Ramos (cell line): ENCODE results near the gene NEURL1.

Experiments
- in situ Hi-C: fragments of 300-500 bp; cut with MboI; formaldehyde crosslinking; loops from one replicate; pipeline ENCODE4 v1.14.3; 2022; ENCODE audit warnings: low sequenced_read_pairs; ENCODE audit not compliant: unreplicated experiment

The NEURL1 gene

DNA sequence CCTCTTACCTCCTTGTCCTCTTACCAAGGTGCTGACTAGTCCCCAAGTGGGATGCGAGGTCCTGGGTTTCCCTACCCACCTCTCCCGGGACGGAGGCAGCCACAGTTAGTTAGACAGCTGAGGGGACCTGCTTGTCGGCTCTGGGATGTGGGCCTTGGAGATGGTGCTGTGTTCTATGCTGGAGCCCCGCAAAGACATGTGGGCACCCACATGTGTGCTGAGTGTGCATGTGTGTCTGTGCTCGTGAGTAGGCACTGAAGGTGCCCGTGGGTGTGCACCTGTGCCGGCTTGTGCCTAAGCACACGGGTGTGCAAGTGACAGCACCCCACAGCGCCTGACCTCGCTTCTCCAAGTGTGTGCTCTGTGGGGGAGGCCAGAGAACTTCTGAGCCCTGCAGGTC is 62.2 kb downstream of the NEURL1 start:
- in situ Hi-C loops = no loop called here

DNA sequence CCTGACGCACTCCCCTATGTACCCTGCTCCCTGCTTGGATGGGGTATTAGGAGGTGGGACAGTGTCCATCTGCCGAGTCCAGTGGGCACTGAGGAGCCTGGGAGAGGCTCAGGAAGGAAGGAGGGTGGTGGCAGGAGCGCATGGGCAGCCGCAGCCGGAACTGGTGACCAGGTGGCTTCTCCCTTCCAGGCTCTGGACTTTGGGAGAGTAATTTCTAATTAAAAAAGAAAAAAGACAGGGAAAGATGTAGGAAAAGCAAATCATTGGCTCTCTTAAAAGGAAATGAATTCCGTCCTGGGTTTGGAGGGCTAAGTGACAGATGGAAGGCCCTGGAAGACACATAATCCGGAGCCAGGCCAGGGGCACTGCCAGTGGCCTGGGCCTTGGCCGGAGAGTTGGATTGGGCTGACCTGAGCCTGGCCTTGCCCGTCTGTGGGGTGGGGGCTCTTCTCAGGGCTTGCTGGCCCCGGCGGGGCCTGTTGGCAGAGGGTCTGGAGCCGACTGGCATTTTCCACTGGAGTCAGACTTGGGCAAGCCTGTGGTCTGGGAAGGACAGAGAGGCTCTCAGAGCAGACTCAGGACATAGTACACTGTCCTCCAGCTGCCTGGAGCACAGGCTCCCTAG is 63.0 kb downstream of the NEURL1 start:
- in situ Hi-C loops = no loop called here

DNA sequence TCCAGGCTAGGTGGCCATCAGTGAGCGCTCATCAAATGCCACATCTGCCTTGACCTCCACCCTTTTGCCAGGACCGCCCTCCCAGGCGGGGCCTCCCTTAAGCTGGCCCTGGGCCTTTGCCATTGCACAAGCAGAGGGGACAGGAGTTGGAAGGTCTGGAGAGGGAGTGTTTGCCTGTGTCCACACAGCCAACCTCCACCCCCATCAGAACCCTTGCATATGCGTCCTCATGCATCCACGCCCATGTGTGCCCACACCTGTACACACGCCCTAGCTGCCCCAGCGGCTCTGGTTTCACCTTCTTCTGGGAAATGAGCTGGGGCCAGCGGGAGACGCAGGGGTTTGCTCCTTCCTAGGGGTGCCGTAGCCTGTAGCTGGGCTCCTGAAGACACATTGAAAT is 64.0 kb downstream of the NEURL1 start:
- in situ Hi-C loops = no loop called here

DNA sequence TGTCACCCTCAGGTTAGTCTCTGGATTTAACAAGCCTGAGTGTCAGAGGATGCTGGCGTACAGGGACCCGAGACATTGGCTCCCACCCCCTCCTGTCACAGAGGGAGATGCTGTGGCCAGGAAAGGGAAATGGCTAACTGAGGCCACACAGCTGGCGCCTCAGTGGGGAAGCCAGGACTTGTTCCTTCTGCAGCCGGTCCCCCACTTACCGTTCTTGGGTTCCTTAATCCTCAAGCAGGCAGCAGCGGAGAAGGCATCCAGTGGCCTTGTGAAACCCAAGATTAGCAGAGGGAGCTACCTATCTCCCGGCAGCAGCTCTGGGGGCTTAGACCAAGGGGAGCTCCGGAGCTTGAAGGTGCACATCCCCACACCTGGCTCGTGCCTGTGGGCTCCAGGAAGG is 65.4 kb downstream of the NEURL1 start:
- in situ Hi-C loops = no loop called here

DNA sequence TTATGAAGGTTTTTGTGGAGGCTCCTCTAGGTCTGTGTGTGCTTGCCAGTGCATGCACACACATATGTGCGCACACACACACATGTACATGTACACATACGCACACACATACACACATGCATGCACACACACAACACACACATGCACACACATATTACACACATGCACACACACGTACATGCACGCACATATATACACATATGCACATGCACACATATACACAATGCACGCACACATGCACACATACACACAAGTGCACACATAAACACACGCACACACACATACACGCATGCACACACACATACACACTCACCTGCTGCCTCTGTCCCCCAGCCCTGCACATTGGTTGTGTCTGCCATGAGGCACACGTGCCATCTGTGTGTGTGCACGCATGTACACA is 66.3 kb downstream of the NEURL1 start:
- in situ Hi-C loops = no loop called here

DNA sequence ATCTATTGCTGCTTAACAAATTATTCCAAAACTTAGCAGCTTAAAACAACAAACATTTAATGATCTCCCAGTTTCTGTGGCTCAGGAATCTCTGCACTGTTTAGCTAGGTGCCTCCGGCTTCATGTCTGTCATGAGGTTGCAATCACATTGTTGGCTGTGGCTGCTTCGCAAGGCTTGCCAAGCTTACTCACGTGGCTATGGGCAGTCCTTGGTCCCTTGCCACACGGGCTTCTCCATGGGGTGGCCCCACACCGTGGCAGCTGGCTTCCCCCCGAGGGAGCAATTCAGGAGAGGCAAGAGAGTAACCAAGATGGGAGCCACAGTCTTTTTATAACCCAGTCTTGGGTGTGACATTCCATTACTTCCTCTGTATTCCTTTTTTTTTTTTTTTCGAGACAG is 67.4 kb downstream of the NEURL1 start:
- in situ Hi-C loops = no loop called here

DNA sequence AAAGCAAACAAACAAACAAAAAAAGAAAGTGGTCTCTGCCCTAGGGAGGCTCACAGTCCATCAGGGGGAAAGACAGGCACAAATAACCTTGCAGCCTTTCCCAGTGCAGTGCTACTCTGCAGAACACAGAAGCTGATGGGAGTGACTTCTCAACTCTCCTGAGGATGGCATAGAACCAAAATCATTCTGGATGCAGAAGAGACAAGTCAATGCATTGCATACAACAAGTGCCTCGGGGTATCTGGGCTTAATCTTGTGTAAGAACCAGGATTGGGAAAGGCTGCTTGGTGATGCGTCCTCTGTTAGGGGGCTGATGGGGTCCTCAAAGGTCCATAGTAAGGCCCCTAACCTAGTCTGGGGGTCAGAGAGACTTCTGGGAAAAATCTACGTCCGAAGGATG is 68.9 kb downstream of the NEURL1 start:
- in situ Hi-C loops = no loop called here

DNA sequence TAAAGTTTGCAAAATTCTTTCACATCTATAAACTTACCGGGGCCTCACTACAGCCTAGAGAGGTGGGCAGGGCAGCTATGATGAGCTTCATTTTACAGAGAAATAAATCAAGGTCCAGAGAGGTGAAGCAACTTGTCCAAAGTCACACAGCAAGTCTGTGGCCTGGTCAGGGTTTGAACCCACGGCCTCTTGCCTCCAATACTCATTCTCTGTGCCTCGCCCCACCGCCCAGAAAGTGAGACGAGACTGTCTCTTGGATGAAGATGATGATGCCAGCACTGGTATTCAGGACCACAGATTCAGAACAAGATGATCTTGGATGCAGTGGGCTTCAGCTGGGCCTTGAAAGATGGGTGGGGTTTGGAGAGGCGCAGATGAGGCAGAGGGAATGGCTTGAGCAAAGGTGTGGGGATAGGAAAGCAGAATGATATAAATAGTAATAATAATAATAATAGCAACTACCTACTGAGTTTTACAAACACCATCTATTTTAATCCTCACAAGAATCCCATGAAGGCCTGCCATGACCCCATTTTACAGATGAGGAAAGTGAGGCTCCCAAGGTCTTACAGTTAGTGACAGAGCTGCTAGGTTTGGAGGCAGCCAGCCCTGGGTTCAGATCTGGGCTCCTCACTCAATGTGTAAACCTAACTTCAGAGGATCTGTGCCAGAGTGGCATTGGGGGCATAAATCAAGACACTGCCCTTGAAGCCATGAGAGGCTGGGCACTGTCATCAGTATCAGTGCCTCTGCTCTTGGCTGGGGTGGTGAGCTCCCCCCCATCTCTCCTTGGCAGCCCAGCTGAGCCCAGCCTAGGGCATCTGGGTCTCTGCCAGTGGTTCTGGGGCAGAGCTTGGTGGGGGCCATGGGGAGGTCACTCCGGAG is 70.0 kb downstream of the NEURL1 start:
- in situ Hi-C loops = no loop called here

DNA sequence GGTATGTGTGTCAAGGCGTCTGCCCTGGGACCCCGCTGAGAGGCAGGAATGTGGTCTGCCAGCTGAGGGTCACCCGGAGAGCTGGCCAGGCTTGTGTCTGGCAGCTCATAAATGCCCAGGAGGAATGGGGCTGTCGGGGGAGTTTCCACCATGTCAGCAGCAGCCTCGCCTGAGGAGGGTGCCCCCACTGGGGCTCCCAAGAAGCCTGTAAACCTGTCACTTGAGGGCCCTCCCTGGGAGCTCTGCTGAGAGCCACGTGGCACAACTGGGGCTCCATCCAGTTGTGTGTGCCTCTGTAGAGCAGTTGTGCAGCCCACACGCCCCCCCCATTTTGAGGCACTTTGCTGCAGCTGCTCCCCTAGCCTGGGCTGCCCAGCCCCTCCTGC is 70.6 kb downstream of the NEURL1 start:
- in situ Hi-C loops = no loop called here

DNA sequence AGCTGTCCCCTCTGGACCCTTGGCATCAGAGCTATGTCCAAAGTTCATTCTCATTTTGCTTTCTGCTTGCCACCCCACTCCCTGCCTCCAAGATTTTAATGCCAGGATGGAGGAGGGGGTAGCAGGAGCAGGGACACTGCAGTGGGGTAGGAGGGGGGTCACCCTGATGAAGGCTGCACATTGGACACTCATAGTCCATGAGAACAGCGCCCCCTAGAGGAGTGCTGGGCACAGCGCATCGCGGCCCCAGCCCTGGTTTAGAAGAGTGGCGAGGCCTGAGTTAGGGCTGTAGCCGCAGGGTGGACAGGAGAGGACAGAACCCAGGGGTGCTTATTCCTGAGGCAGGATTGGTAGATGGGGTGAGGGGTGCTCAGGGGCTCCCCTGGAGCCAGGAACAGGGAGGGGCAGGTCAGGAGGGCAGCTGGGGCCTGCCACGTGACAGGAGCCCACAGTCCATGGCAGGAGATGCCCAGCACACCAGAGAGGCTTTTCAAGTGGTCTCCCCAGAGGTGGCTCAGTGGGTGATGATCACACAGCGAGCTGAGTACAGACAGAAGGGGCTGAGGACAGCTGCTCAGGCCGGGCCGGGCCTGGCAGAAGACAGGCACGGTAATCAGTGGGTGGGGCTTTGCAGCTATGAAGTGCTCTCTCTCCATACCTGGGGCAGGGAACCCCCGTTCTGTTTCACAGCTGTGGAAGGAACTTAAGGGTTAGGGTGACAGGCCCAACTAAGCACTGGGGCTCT is 71.4 kb downstream of the NEURL1 start:
- in situ Hi-C loops = no loop called here

DNA sequence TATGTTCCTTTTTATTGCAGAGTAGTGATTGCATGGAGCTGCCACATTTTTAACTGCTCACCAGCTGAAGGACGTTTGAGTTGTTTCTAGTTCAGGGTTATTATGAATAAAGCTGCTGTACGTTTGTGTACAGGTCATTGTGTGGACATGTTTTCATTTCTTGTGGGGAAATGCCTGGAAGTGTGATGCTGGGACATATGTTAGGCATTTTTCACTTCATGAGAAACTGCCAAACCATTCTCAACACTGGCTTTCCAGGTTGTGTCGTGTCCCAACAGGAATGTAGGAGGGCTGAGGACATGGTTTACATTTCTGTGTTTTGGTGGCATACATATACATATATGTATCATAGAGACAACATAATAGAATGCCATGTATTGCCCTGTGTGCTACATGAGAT is 73.0 kb downstream of the NEURL1 start:
- in situ Hi-C loops = no loop called here

DNA sequence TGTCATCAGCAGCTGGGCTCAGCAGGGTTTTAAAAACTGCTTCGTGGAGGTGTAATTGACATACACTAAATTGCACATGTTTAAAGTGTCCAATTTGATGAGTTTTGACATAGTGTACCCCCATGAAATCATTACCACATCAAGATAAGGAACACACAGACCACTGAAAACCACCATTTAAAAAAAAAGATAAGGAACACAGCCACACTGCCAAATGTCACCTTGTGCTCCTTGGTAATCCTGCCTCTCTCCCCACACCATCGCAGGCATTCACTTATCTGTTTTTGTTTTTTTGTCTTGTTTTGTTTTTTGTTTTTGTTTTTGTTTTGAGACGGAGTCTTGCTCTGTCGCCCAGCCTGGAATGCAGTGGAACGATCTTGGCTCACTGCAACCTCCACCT is 75.0 kb downstream of the NEURL1 start:
- in situ Hi-C loops = no loop called here

DNA sequence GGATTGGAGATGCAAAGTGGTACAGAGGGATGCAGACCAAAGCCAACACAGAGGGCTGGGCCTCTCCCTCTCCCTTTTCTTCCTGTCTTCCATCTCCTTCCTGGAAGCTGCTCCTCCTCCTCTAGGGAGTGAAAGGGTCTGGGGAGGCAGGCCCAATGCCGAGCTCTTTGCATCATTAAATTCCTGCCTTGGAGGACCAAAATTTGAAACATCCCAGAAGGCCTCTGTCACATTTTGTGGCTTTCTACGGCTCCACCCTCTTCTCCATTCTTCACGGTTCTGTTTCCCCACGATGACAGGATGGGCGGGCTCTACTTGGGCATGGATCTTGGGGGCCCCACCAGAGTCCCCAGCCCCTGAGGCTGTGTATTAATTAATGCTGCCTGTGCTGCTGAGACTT is 76.4 kb downstream of the NEURL1 start:
- in situ Hi-C loops = no loop called here

DNA sequence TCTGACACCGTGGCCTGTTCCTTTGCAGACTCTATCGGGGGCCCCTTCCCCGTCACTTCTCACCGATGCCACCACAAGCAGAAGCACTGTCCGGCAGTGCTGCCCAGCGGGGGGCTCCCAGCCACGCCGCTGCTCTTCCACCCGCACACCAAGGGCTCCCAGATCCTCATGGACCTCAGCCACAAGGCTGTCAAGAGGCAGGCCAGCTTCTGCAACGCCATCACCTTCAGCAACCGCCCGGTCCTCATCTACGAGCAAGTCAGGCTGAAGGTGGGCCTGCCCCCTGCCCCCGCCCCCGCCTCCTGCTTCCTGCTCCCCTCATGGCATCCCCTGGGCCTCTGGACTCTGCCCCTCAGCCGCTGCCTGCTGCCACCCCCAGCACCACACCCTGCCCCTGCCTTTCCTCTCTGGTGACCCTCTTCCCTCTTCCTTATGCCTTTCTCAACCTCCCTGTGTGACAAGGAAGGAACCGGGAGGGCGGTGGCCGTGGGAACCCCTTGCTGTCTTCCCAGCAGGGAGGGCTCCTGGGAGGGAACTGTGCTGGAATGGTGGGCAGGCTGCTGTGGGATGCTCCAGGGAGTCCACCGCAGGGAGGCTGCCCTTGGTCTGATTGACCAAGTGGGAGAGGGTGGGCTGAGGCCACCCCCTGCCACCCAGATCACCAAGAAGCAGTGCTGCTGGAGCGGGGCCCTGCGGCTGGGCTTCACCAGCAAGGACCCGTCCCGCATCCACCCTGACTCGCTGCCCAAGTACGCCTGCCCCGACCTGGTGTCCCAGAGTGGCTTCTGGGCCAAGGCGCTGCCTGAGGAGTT is 77.5 kb downstream of the NEURL1 start:
- in situ Hi-C loops = no loop called here

DNA sequence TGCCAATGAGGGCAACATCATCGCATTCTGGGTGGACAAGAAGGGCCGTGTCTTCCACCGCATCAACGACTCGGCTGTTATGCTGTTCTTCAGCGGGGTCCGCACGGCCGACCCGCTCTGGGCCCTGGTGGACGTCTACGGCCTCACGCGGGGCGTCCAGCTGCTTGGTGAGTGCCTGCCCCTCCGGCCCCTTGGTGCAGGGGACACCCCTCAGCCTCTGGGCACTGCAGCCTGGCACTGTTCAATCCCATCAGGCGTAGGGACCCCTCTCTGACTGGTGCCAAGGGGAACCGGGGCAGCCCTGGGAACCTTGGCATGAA is 78.1 kb downstream of the NEURL1 start:
- in situ Hi-C loops = no loop called here

DNA sequence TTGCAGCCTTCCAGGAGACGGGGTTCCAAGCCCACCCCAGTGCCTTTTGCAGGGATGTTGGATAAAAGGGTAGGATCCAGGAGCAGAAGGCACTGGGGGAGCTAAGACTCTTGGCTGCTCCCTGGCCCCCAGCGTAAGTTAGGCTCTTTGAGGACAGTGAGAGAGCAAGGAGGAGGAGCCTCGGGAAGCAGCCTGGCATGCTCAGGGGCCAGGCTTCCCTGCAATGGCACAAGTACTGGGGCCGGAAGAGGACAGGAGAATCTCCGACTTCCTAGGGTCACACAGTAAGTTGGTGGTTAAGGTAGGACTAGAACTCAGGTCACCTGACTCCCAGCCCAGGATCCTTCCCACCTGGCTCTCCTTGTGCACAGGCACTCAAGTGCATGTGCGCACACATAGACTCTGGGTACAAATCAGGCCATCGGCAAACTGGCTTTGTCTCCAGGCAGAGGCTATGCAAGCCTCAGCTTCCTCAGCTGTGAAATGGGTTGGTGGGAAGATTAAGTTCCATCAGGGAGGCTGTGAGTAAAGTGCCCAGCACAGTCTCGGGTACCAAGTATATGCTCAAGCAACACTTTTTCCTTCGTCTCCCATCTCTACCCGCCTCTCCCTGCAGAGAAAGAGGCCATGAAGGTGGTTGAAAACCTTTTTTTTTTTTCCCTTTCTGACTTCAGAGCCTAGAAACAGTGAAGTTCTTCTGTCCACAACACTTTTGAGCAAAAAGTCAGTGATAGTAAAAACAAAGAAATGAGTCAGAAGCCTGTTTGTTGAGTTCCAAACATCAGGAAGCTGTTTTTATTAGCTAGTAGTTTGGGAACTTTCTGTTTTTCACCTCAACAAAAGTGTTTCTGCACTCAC is 79.1 kb downstream of the NEURL1 start:
- in situ Hi-C loops = no loop called here

DNA sequence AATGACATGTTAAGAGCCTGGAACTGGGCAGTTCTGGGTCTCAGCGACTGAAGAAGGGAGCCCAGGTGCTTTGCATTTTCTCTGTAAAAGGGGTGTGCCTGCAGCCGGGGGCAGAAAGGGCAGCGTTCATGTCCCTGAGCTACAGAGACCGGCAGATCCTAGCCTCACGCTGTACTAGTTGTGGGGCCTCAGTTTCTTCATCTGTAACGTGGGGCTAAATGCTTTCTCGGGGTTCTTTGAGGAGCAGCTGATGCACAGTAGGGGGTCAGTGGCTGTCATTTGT is 79.6 kb downstream of the NEURL1 start:
- in situ Hi-C loops = no loop called here

DNA sequence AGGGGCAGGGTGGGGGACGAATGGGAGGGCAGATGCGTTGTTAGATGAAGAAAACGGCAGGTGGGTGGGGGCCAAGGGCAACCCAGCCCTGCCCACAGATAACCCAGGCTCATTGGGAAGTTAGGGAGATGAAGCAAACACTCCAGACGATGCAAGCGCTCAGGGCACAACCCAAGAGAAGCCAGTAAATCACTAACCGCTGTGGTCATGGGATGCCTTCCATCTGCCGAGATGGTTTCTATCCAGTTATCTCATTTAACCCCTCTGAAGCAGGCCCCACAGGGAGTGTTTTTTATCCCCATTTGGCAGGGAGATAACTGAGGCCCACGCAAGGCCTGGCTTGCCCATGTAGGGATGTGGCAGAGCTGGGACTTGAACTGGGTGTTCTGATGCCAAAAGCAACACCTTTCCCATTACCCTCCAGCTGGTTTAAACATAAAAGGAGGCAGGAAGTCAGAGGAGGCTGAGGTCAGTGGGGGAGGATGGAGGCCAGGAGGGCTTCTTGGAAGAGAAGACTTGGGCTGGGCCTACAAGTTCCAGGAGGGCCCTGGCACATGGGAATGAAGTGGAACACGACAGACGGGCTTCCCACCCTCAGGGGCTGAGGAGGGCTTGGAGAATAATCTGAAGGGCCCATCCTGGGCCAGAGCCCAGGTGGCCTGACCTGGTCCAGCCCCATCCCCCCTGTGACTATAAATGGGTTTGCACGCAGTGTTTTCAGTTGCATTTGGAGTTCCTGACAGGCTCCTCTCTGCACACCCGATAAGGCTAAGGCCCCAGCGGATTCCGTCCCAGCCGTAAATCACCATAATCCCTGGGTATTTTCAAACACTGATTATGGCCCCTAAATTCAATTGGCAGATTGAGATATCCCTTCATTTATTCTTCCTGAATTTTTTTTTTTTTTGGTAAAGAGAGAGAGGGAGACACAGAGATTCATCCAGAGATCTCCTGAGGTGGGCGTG is 80.9 kb downstream of the NEURL1 start:
- in situ Hi-C loops = no loop called here
